Vagina (tissue), 2 donors: ENCODE data around the gene LRRC3.

Experiments
- POLR2A ChIP-seq, 2 donors: fragments of 450-650 bp; IDR thresholded peaks; one replicate each; pipeline ENCODE4 v1.6.1; 2017; ENCODE audit warnings: antibody characterized with exemption in 2 of 2, mild to moderate bottlenecking in 2 of 2, moderate library complexity in 2 of 2
- TF ChIP-seq, protein P1 (sequence below), 3 experiments: fragments of 450-650 bp in 2 of 3; fragments of 200-600 bp in 1 of 3; sonication (generic) in 1 of 3; IDR thresholded peaks; one replicate each; pipeline ENCODE4 v1.5.1; 2017 to 2019; ENCODE audit warnings: antibody characterized with exemption in 3 of 3, mild to moderate bottlenecking in 2 of 3, moderate library complexity in 2 of 3

DNA sequence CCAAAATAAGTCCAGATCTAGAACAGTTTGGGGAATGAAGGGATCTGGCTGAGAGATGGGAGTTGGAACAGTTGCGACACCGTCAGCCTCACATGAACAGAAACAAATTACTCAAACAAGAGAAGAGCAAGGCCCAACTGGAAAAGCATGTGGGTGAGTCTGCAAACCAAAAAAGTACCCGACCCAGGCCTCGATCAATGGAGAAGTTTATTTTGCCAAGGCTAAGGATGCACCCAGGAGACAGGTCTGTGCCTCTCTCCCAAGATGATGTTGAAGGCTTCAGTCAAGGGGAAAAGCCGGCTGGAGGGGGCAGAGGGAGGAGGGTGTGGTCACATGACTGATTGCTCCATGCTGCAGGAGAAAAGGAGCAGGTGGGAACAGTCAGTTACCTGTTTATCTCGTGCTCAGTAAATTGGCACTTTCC lies 42.4 kb downstream of the LRRC3 start:
- TF ChIP-seq, protein P1, sequence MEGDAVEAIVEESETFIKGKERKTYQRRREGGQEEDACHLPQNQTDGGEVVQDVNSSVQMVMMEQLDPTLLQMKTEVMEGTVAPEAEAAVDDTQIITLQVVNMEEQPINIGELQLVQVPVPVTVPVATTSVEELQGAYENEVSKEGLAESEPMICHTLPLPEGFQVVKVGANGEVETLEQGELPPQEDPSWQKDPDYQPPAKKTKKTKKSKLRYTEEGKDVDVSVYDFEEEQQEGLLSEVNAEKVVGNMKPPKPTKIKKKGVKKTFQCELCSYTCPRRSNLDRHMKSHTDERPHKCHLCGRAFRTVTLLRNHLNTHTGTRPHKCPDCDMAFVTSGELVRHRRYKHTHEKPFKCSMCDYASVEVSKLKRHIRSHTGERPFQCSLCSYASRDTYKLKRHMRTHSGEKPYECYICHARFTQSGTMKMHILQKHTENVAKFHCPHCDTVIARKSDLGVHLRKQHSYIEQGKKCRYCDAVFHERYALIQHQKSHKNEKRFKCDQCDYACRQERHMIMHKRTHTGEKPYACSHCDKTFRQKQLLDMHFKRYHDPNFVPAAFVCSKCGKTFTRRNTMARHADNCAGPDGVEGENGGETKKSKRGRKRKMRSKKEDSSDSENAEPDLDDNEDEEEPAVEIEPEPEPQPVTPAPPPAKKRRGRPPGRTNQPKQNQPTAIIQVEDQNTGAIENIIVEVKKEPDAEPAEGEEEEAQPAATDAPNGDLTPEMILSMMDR (IDR thresholded peaks at IDR 0.05) = no peak
- TF ChIP-seq POLR2A (IDR thresholded peaks at IDR 0.05) = no peak
